ENCODE measurements around the gene HOXB5.

The HOXB5 gene

GRCh38 chr17:48571826-48572417, 21.7 kb downstream of the HOXB5 start:
- H3K36me3 ChIP-seq (ENCODE audit: control insufficient read depth, insufficient read depth, low read length): no peaks in the 10 kb centered on the region
- H3K4me3 ChIP-seq (replicated peaks; ENCODE audit: low read depth, low read length): no peak overlapping the region
- TF ChIP-seq CTCF (IDR thresholded peaks at IDR 0.05; ENCODE audit: insufficient read depth, low read length, poor library complexity, severe bottlenecking): no peak
- no peaks in the 10 kb centered on the region for H3K27me3 ChIP-seq (replicated peaks; ENCODE audit: control insufficient read depth, insufficient read depth, low read length)
- DNase-seq (ENCODE audit: extremely low read depth, insufficient read length): no peak

GRCh38 chr17:48571024-48571818, 22.4 kb downstream of the HOXB5 start:
- Histone ChIP-seq H3K36me3 (ENCODE audit: control insufficient read depth, insufficient read depth, low read length) (no peaks in the 10 kb centered on the region), H3K4me3 (replicated peaks; ENCODE audit: low read depth, low read length) (no peak overlapping the region), H3K27me3 (replicated peaks; ENCODE audit: control insufficient read depth, insufficient read depth, low read length) (no peaks in the 10 kb centered on the region)
- DNase-seq (ENCODE audit: extremely low read depth, insufficient read length): no peak
- no peak for TF ChIP-seq CTCF (IDR thresholded peaks at IDR 0.05; ENCODE audit: insufficient read depth, low read length, poor library complexity, severe bottlenecking)

GRCh38 chr17:48570325-48571023, 23.1 kb downstream of the HOXB5 start:
- Histone ChIP-seq H3K36me3 (ENCODE audit: control insufficient read depth, insufficient read depth, low read length) (no peaks in the 10 kb centered on the region), H3K4me3 (replicated peaks; ENCODE audit: low read depth, low read length) (no peak overlapping the region), H3K27me3 (replicated peaks; ENCODE audit: control insufficient read depth, insufficient read depth, low read length) (no peaks in the 10 kb centered on the region)
- TF ChIP-seq CTCF (IDR thresholded peaks at IDR 0.05; ENCODE audit: insufficient read depth, low read length, poor library complexity, severe bottlenecking): no peak
- no peak for DNase-seq (ENCODE audit: extremely low read depth, insufficient read length)

GRCh38 chr17:48569674-48570324, 23.8 kb downstream of the HOXB5 start:
- no peak for TF ChIP-seq CTCF (IDR thresholded peaks at IDR 0.05; ENCODE audit: insufficient read depth, low read length, poor library complexity, severe bottlenecking)
- DNase-seq (ENCODE audit: extremely low read depth, insufficient read length): no peak
- Histone ChIP-seq H3K36me3 (ENCODE audit: control insufficient read depth, insufficient read depth, low read length) (no peaks in the 10 kb centered on the region), H3K27me3 (replicated peaks; ENCODE audit: control insufficient read depth, insufficient read depth, low read length) (no peaks in the 10 kb centered on the region), H3K4me3 (replicated peaks; ENCODE audit: low read depth, low read length) (no peak overlapping the region)

- Histone ChIP-seq H3K4me3 (replicated peaks; ENCODE audit: low read depth, low read length) (no peak overlapping the region), H3K36me3 (ENCODE audit: control insufficient read depth, insufficient read depth, low read length) (no peaks in the 10 kb centered on the region), H3K27me3 (replicated peaks; ENCODE audit: control insufficient read depth, insufficient read depth, low read length) (no peaks in the 10 kb centered on the region)
- TF ChIP-seq CTCF (IDR thresholded peaks at IDR 0.05; ENCODE audit: insufficient read depth, low read length, poor library complexity, severe bottlenecking): no peak
- DNase-seq (ENCODE audit: extremely low read depth, insufficient read length): no peak
Measured at GRCh38 chr17:48569240-48569582, 24.4 kb downstream of the HOXB5 start.

Data from GM06990 (cell line).